SHP77 (cell line): Measurements from ENCODE around the gene VAV1.
A peak's percentile ranks its signal among the peaks of the same experiment; 100 is the strongest.
"Not testable (repeated sequence)": the region's sequence is repeated elsewhere in the genome, so short reads cannot be mapped to it uniquely, and the experiment has no call there.

Experiments
- DNase-seq, 2 experiments: peaks; one replicate each; lab custom pipeline; 2025; lab: John Stamatoyannopoulos, UW

The VAV1 gene

GRCh38 chr19:6737284-6737872 lies 35.1 kb upstream of the VAV1 start, which contains the start of gene GPR108:
Gene GPR108, minus strand, starts transcription at chr19:6737580. Its CDS starts 4 bp downstream, at chr19:6737576.
- DNase-seq: peak; percentile 99 to 100

DNA sequence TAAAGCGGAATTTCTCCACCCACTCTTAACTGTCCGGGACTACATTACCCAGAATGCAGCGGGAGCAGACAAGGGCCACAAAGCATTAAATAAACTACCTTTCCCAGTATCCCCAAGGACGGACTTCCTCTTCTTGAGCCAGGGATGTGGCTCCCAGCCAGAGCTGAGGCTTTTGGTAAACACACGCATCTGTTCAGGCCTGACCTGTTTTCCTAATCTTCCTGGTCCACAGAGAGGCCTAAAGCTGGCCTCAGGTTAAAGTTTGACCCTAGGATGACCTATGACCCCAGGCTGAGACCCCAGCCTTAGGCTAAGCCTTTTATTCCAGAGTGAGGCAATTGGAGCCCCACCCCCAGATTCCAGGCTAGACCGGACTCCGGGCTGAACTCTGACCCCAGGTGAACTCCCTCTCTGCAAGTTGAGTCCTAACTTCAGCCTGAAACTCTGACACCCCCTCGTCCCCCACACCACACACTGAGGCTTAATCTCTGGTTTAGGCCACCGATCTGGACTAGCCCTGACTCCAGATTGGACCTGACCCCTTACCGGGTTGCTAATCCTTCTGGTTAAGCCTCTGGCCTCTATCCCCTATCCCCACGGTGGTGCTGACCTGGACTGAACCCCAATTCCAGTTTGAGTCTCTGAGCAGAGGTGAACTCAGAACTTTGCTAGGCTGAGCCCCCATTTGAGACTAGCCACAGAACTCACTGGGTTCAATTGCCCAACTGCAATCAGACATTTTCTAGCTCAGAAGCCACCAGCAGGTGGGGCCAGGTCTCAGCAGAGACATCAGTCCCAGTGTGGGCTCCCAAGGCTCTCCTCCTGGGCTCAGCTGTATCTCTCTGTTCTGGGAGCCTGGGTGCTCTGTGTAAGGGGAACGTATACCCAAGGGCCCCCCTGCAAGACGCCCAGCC lies 34.4 kb upstream of the VAV1 start:
- peak; percentile 85 to 100 for DNase-seq

DNA sequence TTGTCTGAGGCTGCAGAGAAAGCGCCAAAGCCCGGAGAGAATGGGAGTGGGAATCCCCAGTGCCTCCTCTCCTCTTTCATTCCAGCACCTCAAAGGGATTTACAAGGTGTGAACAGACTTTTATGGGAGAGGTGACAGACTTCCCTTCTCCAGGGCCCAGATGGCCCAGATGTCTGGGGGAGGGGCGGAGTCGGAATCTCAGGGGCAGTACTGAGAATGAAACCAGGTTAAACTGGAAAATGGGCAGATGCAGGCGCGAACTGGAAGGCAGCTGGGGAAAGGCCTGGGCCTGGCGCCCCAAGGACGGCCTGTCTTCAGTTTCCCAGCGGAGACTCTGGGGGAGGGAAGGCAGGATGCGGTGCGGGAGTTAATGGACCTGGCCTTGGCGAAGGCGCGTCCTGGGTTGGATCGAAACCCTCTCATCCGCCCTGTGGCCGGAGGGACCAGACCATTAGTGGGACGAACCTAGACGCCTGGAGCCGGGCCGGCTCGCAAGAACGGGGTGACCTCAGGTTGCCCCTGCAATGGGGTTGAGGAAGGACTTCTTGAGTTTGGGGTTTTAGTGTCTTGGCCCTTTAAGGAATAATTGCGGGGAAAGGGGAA lies 33.6 kb upstream of the VAV1 start:
- DNase-seq: peak in 1 of 2 experiments; percentile 39

GRCh38 chr19:6739390-6739882 lies 33.1 kb upstream of the VAV1 start, which contains the start of gene TRIP10:
Gene TRIP10, plus strand, starts transcription at chr19:6739680. Its CDS starts 82 bp downstream, at chr19:6739762.
- DNase-seq: peak; percentile 50 to 58

GRCh38 chr19:6739883-6740588 lies 32.5 kb upstream of the VAV1 start:
- no peak for DNase-seq

- peak in 1 of 2 experiments; percentile 22 for DNase-seq
These were observed 31.7 kb upstream of the VAV1 start for GRCh38 chr19:6740589-6741343.

- DNase-seq: no peak
These were observed 29.4 kb upstream of the VAV1 start for GRCh38 chr19:6743066-6743465.

GRCh38 chr19:6743714-6744380 lies 28.7 kb upstream of the VAV1 start:
- DNase-seq: no peak

- no peak for DNase-seq
These were observed 27.9 kb upstream of the VAV1 start for GRCh38 chr19:6744381-6745301.

DNA sequence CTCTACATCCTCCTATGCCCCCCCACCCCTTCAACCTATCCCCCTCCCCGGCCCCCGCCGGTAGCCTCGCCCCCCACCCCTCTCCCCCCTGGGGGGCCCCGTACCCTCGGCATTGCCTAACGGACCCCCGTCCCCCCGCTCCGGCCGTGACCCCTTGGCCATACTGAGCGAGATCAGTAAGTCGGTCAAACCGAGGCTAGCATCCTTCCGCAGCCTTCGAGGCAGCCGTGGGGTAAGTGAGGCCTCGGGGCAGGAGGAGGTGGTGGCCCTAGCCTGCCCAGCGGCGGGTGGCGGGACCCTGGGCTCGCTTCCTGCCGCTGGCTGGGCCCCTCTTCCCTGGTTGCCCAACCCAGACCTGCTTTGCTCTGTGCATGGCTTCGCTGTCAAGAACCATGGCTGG lies 26.5 kb upstream of the VAV1 start:
- DNase-seq: no peak

DNA sequence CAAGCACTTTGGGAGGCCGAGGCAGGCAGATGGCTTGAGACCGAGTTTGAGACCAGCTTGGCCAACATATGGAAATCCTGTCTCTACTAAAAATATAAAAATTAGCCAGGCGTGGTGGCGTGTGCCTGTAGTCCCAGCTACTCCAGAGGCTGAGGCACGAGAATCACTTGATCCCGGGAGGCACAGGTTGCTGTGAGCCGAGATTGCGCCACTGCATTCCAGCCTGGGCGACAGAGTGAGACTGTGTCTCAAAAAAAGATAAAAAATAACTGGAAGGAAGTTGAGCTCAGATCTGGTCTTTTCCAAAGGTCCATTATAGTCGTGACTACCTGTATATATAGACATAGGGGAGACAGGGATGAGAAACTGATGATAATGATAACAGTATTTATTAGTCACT lies 24.0 kb upstream of the VAV1 start:
- not testable (repeated sequence) for DNase-seq

GRCh38 chr19:6750062-6750461 lies 22.4 kb upstream of the VAV1 start:
- no peak for DNase-seq

DNA sequence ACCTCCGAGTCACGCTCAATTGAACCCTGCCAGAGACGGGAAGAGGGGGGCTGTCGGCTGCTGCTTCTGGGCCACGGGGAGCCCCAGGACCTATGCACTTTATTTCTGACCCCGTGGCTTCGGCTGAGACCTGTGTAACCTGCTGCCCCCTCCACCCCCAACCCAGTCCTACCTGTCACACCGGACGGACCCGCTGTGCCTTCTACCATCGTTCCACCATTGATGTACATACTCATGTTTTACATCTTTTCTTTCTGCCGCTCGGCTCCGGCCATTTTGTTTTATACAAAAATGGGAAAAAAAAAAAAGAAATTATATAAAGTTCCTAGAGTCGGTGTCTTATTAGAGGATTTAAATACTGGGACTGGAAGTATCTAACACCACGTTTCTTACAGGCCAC lies 21.3 kb upstream of the VAV1 start:
- DNase-seq: no peak

GRCh38 chr19:6752256-6753177 lies 20.0 kb upstream of the VAV1 start:
- no peak for DNase-seq

- no peak for DNase-seq
These were observed 19.1 kb upstream of the VAV1 start for GRCh38 chr19:6753178-6754031.

DNA sequence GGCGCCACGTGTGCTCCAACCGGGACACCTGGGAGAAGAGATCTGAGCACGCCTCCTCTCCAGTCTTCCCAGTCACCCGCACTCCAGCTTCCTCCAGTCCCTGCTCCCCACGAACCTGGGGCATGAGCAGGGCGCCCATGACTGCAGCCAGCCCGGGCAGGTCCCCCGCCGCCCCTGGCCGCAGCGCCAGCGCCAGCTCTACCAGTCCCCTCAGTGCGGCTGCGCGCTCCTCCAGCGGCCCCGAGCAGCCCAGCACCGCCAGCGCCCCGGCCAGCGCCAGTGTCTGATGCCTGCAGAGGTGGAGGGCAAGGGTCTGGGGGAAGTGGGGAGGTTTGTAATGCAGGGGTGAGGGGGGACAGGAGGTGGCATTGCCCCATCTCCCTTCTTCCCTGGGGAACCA lies 18.4 kb upstream of the VAV1 start:
- DNase-seq: no peak

DNA sequence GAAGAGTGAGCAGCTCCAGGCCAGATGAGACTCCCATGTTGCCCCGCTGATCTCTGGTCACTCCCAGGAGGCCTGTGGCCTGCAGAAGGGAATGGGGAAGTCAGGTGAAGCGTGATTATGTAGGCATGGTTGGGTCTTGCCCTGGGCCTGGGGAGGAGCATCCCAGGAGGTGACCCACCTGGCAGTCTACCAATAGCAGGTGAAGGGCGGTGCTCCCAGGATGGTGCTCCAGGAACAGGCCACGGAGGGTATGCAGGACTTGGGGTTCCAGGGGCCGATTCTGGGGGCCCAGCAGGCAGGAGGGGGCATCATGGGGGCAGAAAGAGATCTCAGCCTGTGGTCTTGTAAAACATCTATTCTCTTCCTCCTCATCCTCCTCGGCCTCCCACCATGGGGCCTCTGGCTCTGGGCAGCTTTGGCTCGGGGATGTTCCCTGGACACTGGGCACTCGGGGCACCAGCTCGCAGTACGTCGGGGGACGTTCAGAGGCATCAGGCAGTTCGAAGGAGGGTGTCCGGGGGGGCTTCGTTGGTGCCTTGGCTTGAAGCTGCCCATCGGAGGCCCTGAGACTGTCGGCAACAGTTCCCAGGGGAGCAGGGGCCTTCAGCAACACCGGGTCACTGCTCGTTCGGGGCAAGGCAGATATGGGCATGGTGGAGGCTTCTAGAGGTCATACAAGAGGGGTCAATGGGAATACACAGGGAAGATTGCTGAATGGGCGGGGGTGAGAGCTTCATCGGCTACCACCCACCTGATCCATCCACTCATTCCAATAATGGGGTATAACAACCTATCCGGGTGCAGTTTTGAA lies 17.6 kb upstream of the VAV1 start:
- no peak for DNase-seq
